Adrenal gland (tissue), 12 donors: ENCODE results near the gene PATE2. TPM values are rescaled to one million over a fixed set of nuclear protein-coding genes. Genes with fewer than 3 reads are reported as not detected.

Experiments
- DNase-seq, 7 donors: peaks; one replicate each; pipeline ENCODE4 v3.0.0-alpha.2; 2019 to 2020
- H3K27ac ChIP-seq, 5 donors: fragments of 200-600 bp; sonication (generic) in 4 of 5; 1 replicate in 3 of 5; 2 replicates in 2 of 5; pipeline versions ENCODE4 v1.5.1 to v1.8.0; 2016 to 2020; ENCODE audit warnings: mild to moderate bottlenecking in 1 of 5
- H3K27me3 ChIP-seq: fragments of 200-600 bp; 2 replicates; pipeline ENCODE4 v1.8.0; 2021
- H3K36me3 ChIP-seq, 2 donors: fragments of 200-600 bp; replicated peaks in 1 of 2; 1 replicate in 1 of 2; 2 replicates in 1 of 2; pipeline versions ENCODE4 v1.5.1 to v1.8.0; 2018 to 2022
- H3K4me1 ChIP-seq, 2 donors: fragments of 200-600 bp; replicated peaks in 1 of 2; 1 replicate in 1 of 2; 2 replicates in 1 of 2; pipeline versions ENCODE4 v1.5.1 to v1.8.0; 2018 to 2021
- H3K4me3 ChIP-seq, 4 donors: fragments of 200-600 bp; sonication (generic) in 3 of 4; one replicate each; pipeline ENCODE4 v1.5.1; 2016 to 2018
- H3K9me3 ChIP-seq, 3 donors: fragments of 200-600 bp; sonication (generic) in 1 of 3; replicated peaks in 1 of 3; 1 replicate in 2 of 3; 2 replicates in 1 of 3; pipeline versions ENCODE4 v1.5.1 to v1.8.0; 2016 to 2021
- CTCF ChIP-seq, 6 experiments: fragments of 450-650 bp in 4 of 6; fragments of 200-600 bp in 2 of 6; sonication (generic) in 1 of 6; IDR thresholded peaks; 1 replicate in 5 of 6; 2 replicates in 1 of 6; pipeline versions ENCODE4 v1.5.1 to v1.8.0; 2016 to 2021; ENCODE audit warnings: antibody characterized with exemption in 6 of 6, mild to moderate bottlenecking in 2 of 6, moderate library complexity in 1 of 6
- POLR2A ChIP-seq, 2 donors: fragments of 450-650 bp; IDR thresholded peaks; one replicate each; pipeline ENCODE4 v1.6.1; 2017; ENCODE audit warnings: antibody characterized with exemption in 2 of 2, mild to moderate bottlenecking in 2 of 2, moderate library complexity in 1 of 2
- WGBS, 4 donors: extraction: QIAGEN DNeasy Blood & Tissue Kit in 2 of 4; methylation state at CpG; one replicate each; pipeline versions ENCODE4 v1.1.5 to v1.1.7; 2013 to 2017; 5-methylcytosine and 5-hydroxymethylcytosine counted together
- intact Hi-C, 2 donors: fragments of 100-400 bp; cut with DNase I; formaldehyde crosslinking; loops; one replicate each; pipeline versions ENCODE4 v1.14.1 to v1.15.0; 2022 to 2023
- polyA plus RNA-seq, 3 donors: library from polyadenylated mRNA; stranded (reverse); fragments of 200-250 nt in 2 of 3; fragments of 350-450 nt in 1 of 3; fragmentation: Illumina TruSeq in 1 of 3; extraction: RNeasy Lipid Tissue Mini Kit (QIAGEN cat#74804) in 1 of 3; gene quantifications; one replicate each; pipeline ENCODE4 v1.2.3, GENCODE V29; 2013 to 2014
- total RNA-seq, 9 donors: library from RNA; depleted of rRNA in 4 of 9; stranded (reverse); fragments of >200 nt in 4 of 9; fragments of 120-200 nt in 1 of 9; fragmentation: NEBNext Ultra II Directional in 1 of 9; extraction: Animal tissue kit (Norgen Biotek cat#: 25700) in 1 of 9; gene quantifications; one replicate each; pipeline versions ENCODE4 v1.1.0 to v1.2.4, GENCODE V29; 2013 to 2023
- donor health status: healthy with polysubstance abuse.
- donor health status: Bipolar disorder and iron deficiency.
- donor health status: DM: yes; HTN: yes; CAD: no.
- donor health status: DM: no; HTN: no; CAD: no.
- donor health status: DM: no; HTN: no; CAD: no.
- donor health status: DM: yes; HTN: yes; CAD: no.

PATE2 gene
- total and polyA plus RNA-seq, 12 donors, result 0.39 to 0.44 TPM; not detected in 10

- Histone ChIP-seq H3K27ac (no peak overlapping the region), H3K9me3 (no peaks in the 10 kb centered on the region), H3K36me3 (no peaks in the 10 kb centered on the region), H3K4me3 (no peak overlapping the region), H3K4me1 (no peaks in the 10 kb centered on the region), H3K27me3 (no peaks in the 10 kb centered on the region)
- no peak for TF ChIP-seq CTCF (IDR thresholded peaks at IDR 0.05)
- TF ChIP-seq POLR2A (IDR thresholded peaks at IDR 0.05), result no peak
- 44 to 74% (median 55%) methylated on average over 1 of the region's 1 CpG for WGBS, 4 donors
- intact Hi-C loops, result no loop called here
- no peak for DNase-seq
These were observed 12.4 kb downstream of the PATE2 start for GRCh38 chr11:125766251-125766650.

GRCh38 chr11:125763483-125763882, 15.1 kb downstream of the PATE2 start:
- no peaks in the 10 kb centered on the region for H3K36me3 ChIP-seq
- 64 to 87% (median 82%) methylated on average over 2 of the region's 2 CpGs for WGBS, 4 donors
- H3K9me3 ChIP-seq, result no peaks in the 10 kb centered on the region
- H3K4me1 ChIP-seq, result no peaks in the 10 kb centered on the region
- intact Hi-C loops, result no loop called here
- no peak for DNase-seq
- no peak overlapping the region for H3K27ac ChIP-seq
- no peak overlapping the region for H3K4me3 ChIP-seq
- TF ChIP-seq POLR2A (IDR thresholded peaks at IDR 0.05), result no peak
- no peak for TF ChIP-seq CTCF (IDR thresholded peaks at IDR 0.05)
- H3K27me3 ChIP-seq, result no peaks in the 10 kb centered on the region

- H3K27me3 ChIP-seq, result no peaks in the 10 kb centered on the region
- DNase-seq, result no peak
- no peak overlapping the region for H3K4me3 ChIP-seq
These were observed 16.2 kb downstream of the PATE2 start for GRCh38 chr11:125762445-125762844.

GRCh38 chr11:125756050-125756449, 22.6 kb downstream of the PATE2 start:
- H3K27ac ChIP-seq, result no peak overlapping the region
- intact Hi-C loops, result no loop called here
- WGBS, 4 donors, result 79 to 88% (median 85%) methylated on average over 6 to 7 of the region's 7 CpGs

More at GRCh38 chr11:125762445-125762844, 16.2 kb downstream of the PATE2 start:
- no peaks in the 10 kb centered on the region for H3K4me1 ChIP-seq
- WGBS, 4 donors, result 59 to 76% (median 64%) methylated on average over 1 of the region's 1 CpG
- no peaks in the 10 kb centered on the region for H3K36me3 ChIP-seq
- TF ChIP-seq CTCF (IDR thresholded peaks at IDR 0.05) (no peak), POLR2A (IDR thresholded peaks at IDR 0.05) (no peak)
- H3K9me3 ChIP-seq, result no peaks in the 10 kb centered on the region
- intact Hi-C loops, result no loop called here
- H3K27ac ChIP-seq, result no peak overlapping the region

More at GRCh38 chr11:125756050-125756449, 22.6 kb downstream of the PATE2 start:
- TF ChIP-seq CTCF (IDR thresholded peaks at IDR 0.05) (no peak), POLR2A (IDR thresholded peaks at IDR 0.05) (no peak)
- H3K27me3 ChIP-seq, result no peaks in the 10 kb centered on the region
- no peaks in the 10 kb centered on the region for H3K9me3 ChIP-seq
- no peak overlapping the region for H3K4me3 ChIP-seq
- DNase-seq, result no peak
- no peaks in the 10 kb centered on the region for H3K36me3 ChIP-seq
- H3K4me1 ChIP-seq, result no peaks in the 10 kb centered on the region
